SK-MEL-5 (cell line): ENCODE results near the gene NUDCD2. TPM values are rescaled to one million over a fixed set of nuclear protein-coding genes. Genes with fewer than 3 reads are reported as not detected.

Experiments
- DNase-seq: peaks from one replicate; pipeline ENCODE4 v3.0.0-alpha.2; 2016; ENCODE audit warnings: low read depth, low spot score
- in situ Hi-C: cut with HindIII; loops from 2 replicates; pipeline ENCODE4 v1.10.0; 2016; ENCODE audit warnings: low sequenced_read_pairs, high pct_unique_total_duplicates, low pct_unique_long_range_greater_than_20kb
- polyA plus RNA-seq, 2 experiments: library from polyadenylated mRNA; depleted of rRNA; stranded (reverse); fragments of >200 nt; gene quantifications; 2 replicates each; pipeline ENCODE4 v1.2.3, GENCODE V29; 2015
- total RNA-seq: library from RNA; depleted of rRNA; stranded (reverse); fragments of >200 nt; shearing (Covaris generic); gene quantifications from 2 replicates; pipeline ENCODE4 v1.2.3, GENCODE V29; 2014; rRNA removed

NUDCD2 gene
- total RNA-seq: 6.1 and 6.3 TPM in 2 replicates
- polyA plus RNA-seq (2015; cell fraction: cytosol; rRNA removed): 2.9 and 3.7 TPM in 2 replicates
- 12.8 and 13.5 TPM in 2 replicates for polyA plus RNA-seq (2015; cell fraction: nucleus; rRNA removed)

GRCh38 chr5:163459819-163460561 lies at the start of gene NUDCD2:
TSS of gene NUDCD2 (minus strand) at chr5:163460102. CDS start at chr5:163460050, 52 bp downstream.
- in situ Hi-C loops: no loop called here
- DNase-seq: peak; percentile 97

- DNase-seq: peak; percentile 49
- in situ Hi-C loops: no loop called here
Observed at GRCh38 chr5:163509291-163509951, 49.5 kb upstream of the NUDCD2 start.

GRCh38 chr5:163508753-163509152 lies 48.9 kb upstream of the NUDCD2 start:
- DNase-seq: no peak
- in situ Hi-C loops: no loop called here

GRCh38 chr5:163506726-163507125 lies 46.8 kb upstream of the NUDCD2 start:
- in situ Hi-C loops: no loop called here
- no peak for DNase-seq

- in situ Hi-C loops: no loop called here
- no peak for DNase-seq
Observed at GRCh38 chr5:163506095-163506457, 46.2 kb upstream of the NUDCD2 start.

- DNase-seq: peak; percentile 92
- in situ Hi-C loops: no loop called here
Observed at GRCh38 chr5:163505368-163506094, 45.6 kb upstream of the NUDCD2 start, which contains the start of gene MAT2B. TSS of gene MAT2B (plus strand) at chr5:163505619. CDS start at chr5:163505687, 68 bp downstream.

GRCh38 chr5:163505049-163505367 lies 45.1 kb upstream of the NUDCD2 start:
- in situ Hi-C loops: no loop called here
- no peak for DNase-seq

- DNase-seq: peak; percentile 29
- in situ Hi-C loops: no loop called here
Observed at GRCh38 chr5:163504079-163504931, 44.4 kb upstream of the NUDCD2 start.

GRCh38 chr5:163503106-163504078 lies 43.5 kb upstream of the NUDCD2 start:
- DNase-seq: peak; percentile 82
- in situ Hi-C loops: no loop called here

GRCh38 chr5:163502521-163502920 lies 42.6 kb upstream of the NUDCD2 start:
- no peak for DNase-seq
- in situ Hi-C loops: no loop called here

GRCh38 chr5:163498886-163499285 lies 39.0 kb upstream of the NUDCD2 start:
- in situ Hi-C loops: no loop called here
- DNase-seq: no peak

GRCh38 chr5:163497315-163497714 lies 37.4 kb upstream of the NUDCD2 start:
- DNase-seq: no peak
- in situ Hi-C loops: no loop called here

- in situ Hi-C loops: no loop called here
- DNase-seq: no peak
Observed at GRCh38 chr5:163496286-163496685, 36.4 kb upstream of the NUDCD2 start.

- in situ Hi-C loops: no loop called here
- no peak for DNase-seq
Observed at GRCh38 chr5:163489745-163490075, 29.8 kb upstream of the NUDCD2 start.

GRCh38 chr5:163489055-163489744 lies 29.3 kb upstream of the NUDCD2 start:
- peak; percentile 75 for DNase-seq
- in situ Hi-C loops: no loop called here

GRCh38 chr5:163478982-163479271 lies 19.0 kb upstream of the NUDCD2 start:
- in situ Hi-C loops: no loop called here
- DNase-seq: no peak
